Measurements from ENCODE around the gene PLPPR3. TPM values are rescaled to one million over a fixed set of nuclear protein-coding genes. Genes with fewer than 3 reads are reported as not detected.
"Not testable (repeated sequence)": the region's sequence is repeated elsewhere in the genome, so short reads cannot be mapped to it uniquely, and the experiment has no call there.

Gene PLPPR3
- total RNA-seq, 1 experiment from 2014 or later: not detected

- DNase-seq (ENCODE audit: low read depth): no peak
Observed at GRCh38 chr19:827710-828321, 6.1 kb upstream of the PLPPR3 start, which contains the start of gene AZU1. Gene AZU1 (plus strand): TSS chr19:827837. CDS start chr19:827847, 10 bp downstream.

- DNase-seq (ENCODE audit: low read depth): no peak
Observed at GRCh38 chr19:827314-827709, 5.6 kb upstream of the PLPPR3 start.

- no peak for DNase-seq (ENCODE audit: low read depth)
Observed at GRCh38 chr19:825897-826644, 4.3 kb upstream of the PLPPR3 start.

GRCh38 chr19:824885-825284, 3.1 kb upstream of the PLPPR3 start:
- DNase-seq (ENCODE audit: low read depth): no peak

- peak; percentile 47 for DNase-seq (ENCODE audit: low read depth)
Observed at GRCh38 chr19:823565-824121, 1.9 kb upstream of the PLPPR3 start.

GRCh38 chr19:821231-821824, 427 bp downstream of the PLPPR3 start:
- DNase-seq (ENCODE audit: low read depth): no peak

GRCh38 chr19:820212-820611, 1.5 kb downstream of the PLPPR3 start:
- DNase-seq (ENCODE audit: low read depth): not testable (repeated sequence)

- no peak for DNase-seq (ENCODE audit: low read depth)
Observed at GRCh38 chr19:816500-816857, 5.3 kb downstream of the PLPPR3 start.

GRCh38 chr19:815775-816499, 5.8 kb downstream of the PLPPR3 start:
- no peak for DNase-seq (ENCODE audit: low read depth)

- DNase-seq (ENCODE audit: low read depth): no peak
Observed at GRCh38 chr19:815079-815774, 6.5 kb downstream of the PLPPR3 start.

- no peak for DNase-seq (ENCODE audit: low read depth)
Observed at GRCh38 chr19:814152-815078, 7.3 kb downstream of the PLPPR3 start.

- DNase-seq (ENCODE audit: low read depth): no peak
Observed at GRCh38 chr19:813219-814151, 8.3 kb downstream of the PLPPR3 start.

GRCh38 chr19:812747-813218, 9.0 kb downstream of the PLPPR3 start:
- no peak for DNase-seq (ENCODE audit: low read depth)

- DNase-seq (ENCODE audit: low read depth): no peak
Observed at GRCh38 chr19:812049-812746, 9.6 kb downstream of the PLPPR3 start.

- no peak for DNase-seq (ENCODE audit: low read depth)
Observed at GRCh38 chr19:811506-812048, 10.2 kb downstream of the PLPPR3 start.

GRCh38 chr19:810883-811489, 10.8 kb downstream of the PLPPR3 start:
- no peak for DNase-seq (ENCODE audit: low read depth)

GRCh38 chr19:810077-810855, 11.5 kb downstream of the PLPPR3 start:
- no peak for DNase-seq (ENCODE audit: low read depth)

Measured in LHCN-M2 (cell line).